Activated CD8-positive, alpha-beta memory T cell treated with anti-CD3 and anti-CD28 coated beads, Interleukin-2, amount 50 U/mL, for 1 hour (primary cell): ENCODE measurements around the gene GOLGA6B.
"Not testable (repeated sequence)": the region's sequence is repeated elsewhere in the genome, so short reads cannot be mapped to it uniquely, and the experiment has no call there.

Experiments
- DNase-seq: peaks from one replicate; pipeline ENCODE4 v3.0.0-alpha.2; 2020; ENCODE audit errors: extremely low read depth

GOLGA6B gene

GRCh38 chr15:72654397-72654796 lies at the start of gene GOLGA6B:
GOLGA6B (plus strand) TSS chr15:72654697; CDS start chr15:72654738, 41 bp downstream.
- DNase-seq, result not testable (repeated sequence)

DNA sequence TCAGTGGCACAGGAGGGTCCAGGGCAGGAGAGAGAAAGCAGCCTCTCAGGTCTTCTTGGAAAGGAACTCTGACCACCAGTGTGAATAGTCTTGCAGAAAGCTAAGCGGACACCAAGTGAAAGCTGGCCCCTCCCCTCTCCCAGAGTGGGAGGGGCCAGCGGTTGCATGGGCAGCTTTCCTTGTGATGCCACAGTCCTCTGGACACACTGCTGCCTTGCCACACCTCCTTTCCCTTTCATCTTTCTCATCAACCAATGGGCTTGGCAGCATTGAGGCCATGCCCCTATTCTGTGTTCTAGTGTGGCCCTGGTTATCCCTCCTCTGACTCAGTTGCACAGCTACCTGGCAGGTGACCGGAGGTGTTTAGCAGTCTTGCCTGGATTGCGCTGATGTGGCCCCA lies 49.7 kb upstream of the GOLGA6B start:
- no peak for DNase-seq

GRCh38 chr15:72608084-72608483 lies 46.4 kb upstream of the GOLGA6B start:
- DNase-seq, result not testable (repeated sequence)

- DNase-seq, result no peak
Measured at GRCh38 chr15:72609862-72610261, 44.6 kb upstream of the GOLGA6B start.

GRCh38 chr15:72612324-72612723 lies 42.2 kb upstream of the GOLGA6B start:
- DNase-seq, result not testable (repeated sequence)

GRCh38 chr15:72614810-72615532 lies 39.5 kb upstream of the GOLGA6B start:
- DNase-seq, result no peak

DNA sequence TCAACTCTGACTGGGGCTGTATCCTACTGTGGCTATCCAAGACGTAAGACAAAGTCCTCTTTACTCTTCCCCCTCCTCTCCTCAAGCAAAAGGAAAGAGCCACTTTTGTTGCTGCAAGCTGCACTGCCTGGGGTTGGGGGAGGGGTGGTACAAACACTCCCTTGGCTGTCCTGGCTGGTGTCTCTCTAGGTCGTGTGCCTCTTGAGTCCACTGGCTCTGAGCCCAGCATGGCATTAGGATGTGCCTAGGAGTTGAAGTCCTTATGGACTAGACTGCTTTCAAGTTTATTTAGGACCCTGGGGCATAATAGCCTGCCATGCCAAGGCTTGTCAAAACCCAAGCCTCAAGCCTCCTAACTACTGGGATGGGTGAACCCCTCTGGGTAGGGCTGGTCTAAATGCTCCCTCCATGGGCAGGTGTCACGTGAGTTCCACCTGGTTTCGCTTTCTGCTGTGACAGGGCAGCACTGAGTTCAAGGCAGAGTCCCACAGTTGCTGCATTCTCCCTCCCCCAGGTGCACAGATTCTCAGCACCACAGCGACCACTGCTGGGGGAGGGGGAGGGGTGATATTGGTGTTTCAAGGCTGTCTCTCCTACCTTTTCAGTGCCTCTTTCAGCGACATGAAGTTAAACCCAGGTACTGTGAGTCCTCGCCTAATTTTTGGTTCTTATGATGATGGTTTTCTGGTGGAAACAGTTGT lies 38.8 kb upstream of the GOLGA6B start:
- DNase-seq, result not testable (repeated sequence)

DNA sequence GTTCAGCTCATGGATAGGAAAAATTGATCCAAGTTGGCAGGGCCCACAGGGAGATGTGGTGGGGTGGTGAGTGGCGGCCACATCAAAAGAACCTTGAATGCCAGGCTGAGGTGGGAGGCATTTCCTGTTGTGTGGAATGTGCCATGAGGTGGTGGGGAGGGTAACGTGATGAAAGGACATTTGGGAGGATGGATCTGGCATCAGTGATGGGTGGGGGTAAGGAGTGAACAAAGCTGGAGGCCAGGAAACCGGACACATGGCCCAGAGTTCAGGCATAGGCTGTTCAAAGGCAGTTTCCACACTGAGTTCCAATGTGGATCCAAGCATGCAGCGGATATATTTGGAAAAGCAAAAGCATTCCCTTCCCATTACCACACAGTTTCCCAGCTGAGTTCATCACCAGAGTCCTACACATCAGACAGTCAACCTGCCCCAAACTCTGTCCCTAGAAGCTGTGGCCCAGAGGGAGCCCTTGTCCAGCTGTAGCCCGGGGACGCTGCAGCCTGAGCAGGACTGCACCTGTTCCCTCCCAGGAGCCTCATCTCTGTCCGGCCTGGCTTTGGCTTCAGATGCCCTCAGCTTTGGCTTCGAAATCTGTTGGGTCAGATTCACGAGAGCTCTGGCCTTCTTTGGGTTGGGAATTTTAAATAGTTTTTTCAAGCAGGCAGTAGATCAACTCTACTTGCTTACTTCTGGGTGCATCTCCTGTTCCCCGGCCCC lies 37.8 kb upstream of the GOLGA6B start:
- DNase-seq, result no peak

GRCh38 chr15:72623854-72624253 lies 30.6 kb upstream of the GOLGA6B start:
- DNase-seq, result not testable (repeated sequence)

- not testable (repeated sequence) for DNase-seq
Measured at GRCh38 chr15:72626153-72626552, 28.3 kb upstream of the GOLGA6B start.

GRCh38 chr15:72628249-72629067 lies 26.0 kb upstream of the GOLGA6B start:
- not testable (repeated sequence) for DNase-seq

DNA sequence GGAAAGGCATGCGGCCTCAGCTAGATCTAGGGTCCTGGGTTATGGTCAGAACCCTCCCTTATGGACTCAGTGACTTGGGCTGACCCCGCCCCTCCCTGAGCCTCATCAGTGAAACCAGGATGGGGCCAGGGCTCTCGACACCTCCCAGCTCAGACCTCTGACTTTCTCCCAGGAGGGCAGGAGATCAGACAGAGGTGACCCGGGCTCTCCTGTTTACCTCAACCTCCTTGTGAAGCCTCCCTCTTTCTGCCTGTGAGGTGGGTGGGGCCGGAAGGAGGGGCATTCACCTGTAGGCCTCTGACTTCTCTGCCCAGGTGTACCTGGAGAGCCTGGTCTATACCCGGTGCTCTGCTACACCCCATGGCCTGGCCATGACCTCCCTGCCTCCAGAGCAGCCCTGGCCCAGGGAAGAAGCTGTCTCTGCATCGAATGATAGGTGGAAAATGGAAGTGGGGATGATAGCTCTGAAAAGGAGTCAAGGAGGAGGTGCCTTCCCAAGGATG lies 25.4 kb upstream of the GOLGA6B start:
- DNase-seq, result not testable (repeated sequence)

DNA sequence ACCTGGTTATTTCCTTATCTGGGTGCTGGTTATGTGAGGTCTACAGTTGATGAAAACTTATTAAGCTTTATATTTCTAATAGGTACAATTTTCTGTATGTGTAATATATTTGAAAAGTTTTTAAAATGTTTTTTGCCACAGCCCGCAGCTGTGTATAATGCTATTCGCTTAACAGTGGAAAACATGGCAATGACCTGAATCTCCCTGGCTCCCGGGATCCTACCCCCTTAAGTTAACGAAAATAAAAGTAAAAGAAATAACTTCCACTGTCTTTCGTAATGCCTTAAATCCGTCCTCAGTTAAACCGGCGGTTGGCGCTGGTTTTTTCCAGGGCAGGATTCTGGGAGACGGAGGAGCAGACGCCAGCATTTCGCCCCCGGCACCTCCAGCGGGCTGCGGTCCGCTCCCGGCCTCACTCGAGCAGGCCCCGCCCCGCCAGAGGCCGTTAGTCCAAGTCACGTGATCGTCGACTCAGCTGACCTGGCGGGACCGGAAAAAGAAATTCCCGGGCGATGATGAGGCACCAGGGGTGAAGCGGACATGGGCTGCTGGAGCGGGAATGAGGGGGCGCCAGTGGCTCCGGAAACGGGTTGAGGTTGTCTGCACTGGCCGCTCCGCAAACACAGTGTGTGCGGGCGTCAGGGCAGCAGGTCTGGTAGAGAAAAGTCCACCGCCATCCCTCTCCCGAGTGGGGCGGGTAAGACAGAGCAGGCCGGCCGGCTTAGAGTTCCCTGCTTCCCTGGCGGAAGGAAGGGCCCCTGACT lies 17.8 kb upstream of the GOLGA6B start:
- DNase-seq, result not testable (repeated sequence)

GRCh38 chr15:72639759-72640483 lies 14.6 kb upstream of the GOLGA6B start:
- not testable (repeated sequence) for DNase-seq

DNA sequence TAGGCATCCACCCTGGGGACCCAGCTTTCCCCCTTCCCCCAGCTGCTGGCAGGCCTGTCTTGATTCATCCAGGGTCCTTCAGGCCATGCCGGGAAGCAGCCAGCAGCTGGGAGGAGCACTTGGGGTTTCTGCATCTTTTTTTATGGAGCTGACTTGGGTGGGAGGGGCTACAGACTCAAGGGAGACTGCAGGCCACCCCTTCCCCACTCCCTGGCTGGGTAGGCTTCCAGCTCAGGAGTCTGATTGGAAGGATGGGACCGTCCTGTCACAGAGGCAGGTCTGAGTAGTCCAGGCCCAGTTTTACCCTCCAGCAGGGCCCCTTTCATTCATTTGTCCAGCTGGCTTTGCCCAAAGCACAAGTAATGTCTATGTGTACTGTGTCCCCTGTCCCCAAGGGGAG lies 12.2 kb upstream of the GOLGA6B start:
- DNase-seq, result not testable (repeated sequence)

GRCh38 chr15:72648631-72649253 lies 5.8 kb upstream of the GOLGA6B start:
- DNase-seq, result not testable (repeated sequence)

GRCh38 chr15:72656014-72656413 lies 1.5 kb downstream of the GOLGA6B start:
- DNase-seq, result not testable (repeated sequence)

- DNase-seq, result not testable (repeated sequence)
Measured at GRCh38 chr15:72661081-72661480, 6.6 kb downstream of the GOLGA6B start.

- DNase-seq, result not testable (repeated sequence)
Measured at GRCh38 chr15:72663931-72664330, 9.4 kb downstream of the GOLGA6B start.
